ENCODE measurements around the gene TMEM218. TPM values are rescaled to one million over a fixed set of nuclear protein-coding genes. Genes with fewer than 3 reads are reported as not detected.

The TMEM218 gene
- total and polyA plus RNA-seq, 10 of the 15 experiments (the other 5 are each of a cell fraction or from before 2014, with no cell fraction given) = 11.2 to 50.3 (median 28.8) TPM

DNA sequence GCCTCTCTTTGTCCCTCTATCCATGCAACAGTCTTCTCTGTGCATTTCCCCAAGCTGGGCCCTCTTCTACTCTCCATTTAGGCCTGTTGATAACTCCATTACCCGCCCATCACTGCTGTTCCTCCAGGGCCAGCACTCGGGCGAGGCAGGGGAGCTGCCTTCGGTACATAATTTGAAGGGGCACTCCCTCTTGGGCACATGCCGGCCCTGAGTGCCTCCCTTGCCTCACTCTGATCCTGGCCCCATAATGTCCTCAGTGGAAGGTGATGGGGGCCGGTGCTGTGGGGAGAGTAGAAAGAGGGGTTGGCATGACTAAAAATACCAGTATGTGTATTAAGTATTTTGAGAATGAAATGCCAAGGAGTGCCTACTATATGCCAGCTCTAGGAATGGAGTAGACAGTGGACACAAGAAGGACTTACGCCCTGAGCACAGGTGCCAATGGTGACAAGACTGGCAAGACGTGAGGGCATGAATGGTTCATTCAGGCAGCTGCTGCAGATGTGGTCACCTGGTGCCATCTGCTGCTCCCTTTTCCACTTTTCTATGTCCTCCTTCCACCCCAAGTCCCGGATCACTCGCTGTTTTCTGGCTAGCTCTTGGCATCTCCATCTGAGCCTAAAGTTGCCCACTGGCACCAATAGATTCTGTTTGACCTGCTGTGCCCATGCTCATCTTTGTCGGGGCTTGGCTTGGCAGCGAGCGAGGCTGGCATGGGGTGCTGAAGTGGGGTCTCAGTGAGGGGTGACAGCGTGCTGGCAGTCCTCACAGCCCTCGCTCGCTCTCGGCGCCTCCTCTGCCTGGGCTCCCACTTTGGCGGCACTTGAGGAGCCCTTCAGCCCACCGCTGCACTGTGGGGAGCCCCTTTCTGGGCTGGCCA, 22.6 kb downstream of the TMEM218 start:
- in situ Hi-C loops (cut with MboI) = no loop called here
- CTCF ChIA-PET = interaction anchor here (0.7 to 7.4 kb wide), 5 partner anchors 17 to 128 kb away, joined by 3 to 100 read pairs (median 4); no protein-coding TSS in a partner anchor

More for the DNA sequence above, 22.6 kb downstream of the TMEM218 start:
- Histone ChIP-seq H3K4me2 (ENCODE audit: control insufficient read depth, insufficient read depth) (no peak overlapping the region), H4K20me1 (ENCODE audit: control insufficient read depth, insufficient read depth) (no peaks in the 10 kb centered on the region), H3K9me3 (replicated peaks; ENCODE audit: control insufficient read depth, insufficient read depth, low read length) (no peaks in the 10 kb centered on the region), H3K79me2 (ENCODE audit: control insufficient read depth, insufficient read depth, low read length) (no peaks in the 10 kb centered on the region), H3K27me3 (replicated peaks in 1 of 2; ENCODE audit: control insufficient read depth in 2 of 2, insufficient read depth in 2 of 2, low read length in 1 of 2) (no peaks in the 10 kb centered on the region), H2AFZ (ENCODE audit: control insufficient read depth, low read depth, low read length) (no peak overlapping the region), H3K4me3 (no peak overlapping the region), H3K9ac (ENCODE audit: control insufficient read depth, insufficient read depth, low read length) (no peak overlapping the region), H3K4me1 (ENCODE audit: control insufficient read depth, insufficient read depth, low read length) (no peaks in the 10 kb centered on the region), H3K36me3 (ENCODE audit: control insufficient read depth in 2 of 2, insufficient read depth in 2 of 2, low read length in 1 of 2) (peaks cover 0 to 2% of the 10 kb centered on the region in 2 experiments; a peak in 1 of 4 replicates), H3K27ac (ENCODE audit: control insufficient read depth, insufficient read depth) (no peak overlapping the region)
- FAIRE-seq = no peak
- POLR2A ChIA-PET = no interaction called here
- WGBS (ENCODE audit: insufficient coverage, insufficient replicate concordance, low lambda C conversion rate, missing lambda C conversion rate) = 81% methylated on average over 19 of the region's 20 CpGs
- intact Hi-C loops (cut with micrococcal nuclease; ENCODE audit: unreplicated experiment) = no loop called here
- SMC1A ChIA-PET (ENCODE audit: uncharacterized antibody, unreplicated experiment) = interaction anchor here (1.3 to 1.7 kb wide), 2 partner anchors 16 to 36 kb away, joined by 3 to 6 read pairs; no protein-coding TSS in a partner anchor
- RAD21 ChIA-PET (ENCODE audit: unreplicated experiment) = no interaction called here
- no peak for DNase-seq (ENCODE audit: low read depth, low spot score)
- ATAC-seq = no peak
- BruUV-seq (replicated peaks) = no TSS peak
- TF ChIP-seq, protein P1, sequence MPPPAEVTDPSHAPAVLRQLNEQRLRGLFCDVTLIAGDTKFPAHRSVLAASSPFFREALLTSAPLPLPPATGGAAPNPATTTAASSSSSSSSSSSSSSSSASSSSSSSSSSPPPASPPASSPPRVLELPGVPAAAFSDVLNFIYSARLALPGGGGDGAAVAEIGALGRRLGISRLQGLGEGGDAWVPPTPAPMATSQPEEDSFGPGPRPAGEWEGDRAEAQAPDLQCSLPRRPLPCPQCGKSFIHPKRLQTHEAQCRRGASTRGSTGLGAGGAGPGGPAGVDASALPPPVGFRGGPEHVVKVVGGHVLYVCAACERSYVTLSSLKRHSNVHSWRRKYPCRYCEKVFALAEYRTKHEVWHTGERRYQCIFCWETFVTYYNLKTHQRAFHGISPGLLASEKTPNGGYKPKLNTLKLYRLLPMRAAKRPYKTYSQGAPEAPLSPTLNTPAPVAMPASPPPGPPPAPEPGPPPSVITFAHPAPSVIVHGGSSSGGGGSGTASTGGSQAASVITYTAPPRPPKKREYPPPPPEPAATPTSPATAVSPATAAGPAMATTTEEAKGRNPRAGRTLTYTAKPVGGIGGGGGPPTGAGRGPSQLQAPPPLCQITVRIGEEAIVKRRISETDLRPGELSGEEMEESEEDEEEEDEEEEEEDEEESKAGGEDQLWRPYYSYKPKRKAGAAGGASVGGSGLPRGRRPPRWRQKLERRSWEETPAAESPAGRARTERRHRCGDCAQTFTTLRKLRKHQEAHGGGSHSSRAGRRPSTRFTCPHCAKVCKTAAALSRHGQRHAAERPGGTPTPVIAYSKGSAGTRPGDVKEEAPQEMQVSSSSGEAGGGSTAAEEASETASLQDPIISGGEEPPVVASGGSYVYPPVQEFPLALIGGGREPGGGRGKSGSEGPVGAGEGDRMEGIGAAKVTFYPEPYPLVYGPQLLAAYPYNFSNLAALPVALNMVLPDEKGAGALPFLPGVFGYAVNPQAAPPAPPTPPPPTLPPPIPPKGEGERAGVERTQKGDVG (CRISPR knock-in tag; IDR thresholded peaks at IDR 0.05) = no peak
